H9 (cell line): Measurements from ENCODE around the gene ZSCAN18. TPM values are rescaled to one million over a fixed set of nuclear protein-coding genes. Genes with fewer than 3 reads are reported as not detected.

Experiments
- DNase-seq: peaks from one replicate; pipeline ENCODE4 v3.0.0-alpha.2; 2017
- H2AFZ ChIP-seq: one replicate; pipeline ENCODE4 v1.6.1; 2013; ENCODE audit warnings: mild to moderate bottlenecking, low read length, control low read depth, moderate library complexity
- H2AK5ac ChIP-seq: 2 replicates; pipeline ENCODE4 v1.6.1; 2013; ENCODE audit warnings: low read length, control low read depth, mixed read lengths; ENCODE audit not compliant: insufficient read length
- H2BK120ac ChIP-seq: one replicate; pipeline ENCODE4 v1.6.1; 2013; ENCODE audit warnings: low read depth, mild to moderate bottlenecking, low read length, control low read depth, inconsistent platforms; ENCODE audit not compliant: poor library complexity, severe bottlenecking
- H2BK12ac ChIP-seq: 2 replicates; pipeline ENCODE4 v1.6.1; 2013; ENCODE audit warnings: low read length, control low read depth, mixed read lengths, low read depth; ENCODE audit not compliant: insufficient read length
- H2BK15ac ChIP-seq: 2 replicates; pipeline ENCODE4 v1.6.1; 2013; ENCODE audit warnings: low read depth, low read length, control low read depth
- H2BK20ac ChIP-seq: one replicate; pipeline ENCODE4 v1.6.1; 2013; ENCODE audit warnings: low read depth, mild to moderate bottlenecking, low read length, control low read depth, inconsistent platforms; ENCODE audit not compliant: poor library complexity, severe bottlenecking
- H2BK5ac ChIP-seq: 2 replicates; pipeline ENCODE4 v1.6.1; 2013; ENCODE audit warnings: low read length, control low read depth, mixed read lengths; ENCODE audit not compliant: insufficient read length
- H3K14ac ChIP-seq: 2 replicates; pipeline ENCODE4 v1.6.1; 2013; ENCODE audit warnings: low read length, control low read depth; ENCODE audit not compliant: insufficient read depth
- H3K18ac ChIP-seq: 2 replicates; pipeline ENCODE4 v1.6.1; 2013; ENCODE audit warnings: low read depth, mild to moderate bottlenecking, mixed read lengths, low read length, control low read depth; ENCODE audit not compliant: insufficient read length
- H3K23ac ChIP-seq: 2 replicates; pipeline ENCODE4 v1.6.1; 2013; ENCODE audit warnings: low read length, control low read depth, mixed read lengths, low read depth; ENCODE audit not compliant: insufficient read length
- H3K23me2 ChIP-seq: 2 replicates; pipeline ENCODE4 v1.6.1; 2013; ENCODE audit warnings: low read depth, mild to moderate bottlenecking, mixed read lengths, low read length, control low read depth; ENCODE audit not compliant: insufficient read length, poor library complexity, severe bottlenecking
- H3K27ac ChIP-seq: 2 replicates; pipeline ENCODE4 v1.5.1; 2013; ENCODE audit warnings: low read length, control low read depth, mixed read lengths, low read depth; ENCODE audit not compliant: insufficient read length
- H3K27me3 ChIP-seq: 2 replicates; pipeline ENCODE4 v1.6.1; 2013; ENCODE audit warnings: low read length, control low read depth, inconsistent platforms; ENCODE audit not compliant: insufficient read depth
- H3K4ac ChIP-seq: 2 replicates; pipeline ENCODE4 v1.6.1; 2013; ENCODE audit warnings: low read depth, mild to moderate bottlenecking, control low read depth, inconsistent platforms, low read length, moderate library complexity
- H3K4me1 ChIP-seq: 2 replicates; pipeline ENCODE4 v1.6.1; 2013; ENCODE audit warnings: low read length, control low read depth, inconsistent platforms; ENCODE audit not compliant: insufficient read depth
- H3K4me2 ChIP-seq: 2 replicates; pipeline ENCODE4 v1.6.1; 2013; ENCODE audit warnings: low read length, control low read depth, mixed read lengths; ENCODE audit not compliant: insufficient read length, insufficient read depth
- H3K56ac ChIP-seq: 2 replicates; pipeline ENCODE4 v1.6.1; 2013; ENCODE audit warnings: low read depth, mild to moderate bottlenecking, mixed read lengths, low read length, control low read depth; ENCODE audit not compliant: insufficient read length
- H3K79me1 ChIP-seq: 2 replicates; pipeline ENCODE4 v1.6.1; 2013; ENCODE audit warnings: low read depth, mild to moderate bottlenecking, moderate library complexity, low read length, control low read depth, inconsistent platforms; ENCODE audit not compliant: insufficient read depth, poor library complexity, severe bottlenecking
- H3K79me2 ChIP-seq: 2 replicates; pipeline ENCODE4 v1.6.1; 2013; ENCODE audit warnings: low read length, control low read depth, inconsistent platforms; ENCODE audit not compliant: insufficient read depth
- H3K9ac ChIP-seq: 2 replicates; pipeline ENCODE4 v1.6.1; 2013; ENCODE audit warnings: low read length, control low read depth, mixed read lengths; ENCODE audit not compliant: insufficient read length; ENCODE audit errors: extremely low read depth
- H3K9me3 ChIP-seq: one replicate; pipeline ENCODE4 v1.6.1; 2013; ENCODE audit warnings: low read depth, low read length, inconsistent platforms; ENCODE audit not compliant: control insufficient read depth
- H3T11ph ChIP-seq: one replicate; pipeline ENCODE4 v1.6.1; 2013; ENCODE audit warnings: mild to moderate bottlenecking, low read length, control low read depth, inconsistent platforms
- H4K20me1 ChIP-seq: one replicate; pipeline ENCODE4 v1.6.1; 2013; ENCODE audit not compliant: control insufficient read depth, insufficient read length, insufficient read depth
- H4K5ac ChIP-seq: 2 replicates; pipeline ENCODE4 v1.6.1; 2013; ENCODE audit warnings: low read depth, mild to moderate bottlenecking, mixed read lengths, low read length, control low read depth; ENCODE audit not compliant: insufficient read length
- H4K8ac ChIP-seq: replicated peaks from 2 replicates; pipeline ENCODE4 v1.6.1; 2013; ENCODE audit warnings: low read length, control low read depth, mixed read lengths, low read depth; ENCODE audit not compliant: insufficient read length
- H4K91ac ChIP-seq: 2 replicates; pipeline ENCODE4 v1.6.1; 2013; ENCODE audit warnings: low read depth, mild to moderate bottlenecking, moderate library complexity, mixed read lengths, low read length, control low read depth; ENCODE audit not compliant: insufficient read length
- H3K27ac Mint-ChIP-seq, 3 experiments: 2 replicates in 2 of 3; 3 replicates in 1 of 3; pipeline ENCODE4 v1.8.0; 2020 to 2021; ENCODE audit warnings: mixed read lengths in 3 of 3, mild to moderate bottlenecking in 1 of 3, moderate library complexity in 1 of 3
- H3K27me3 Mint-ChIP-seq: 2 replicates; pipeline ENCODE4 v1.8.0; 2021; ENCODE audit warnings: low read depth, mild to moderate bottlenecking, moderate library complexity, mixed read lengths
- H3K36me3 Mint-ChIP-seq, 3 experiments: 2 replicates in 2 of 3; 3 replicates in 1 of 3; pipeline ENCODE4 v1.8.0; 2020 to 2021; ENCODE audit warnings: low read depth in 3 of 3, mixed read lengths in 3 of 3; ENCODE audit not compliant: insufficient read depth in 1 of 3
- H3K4me1 Mint-ChIP-seq, 2 experiments: 2 replicates each; pipeline ENCODE4 v1.8.0; 2020; ENCODE audit warnings: mixed read lengths in 2 of 2
- H3K4me3 Mint-ChIP-seq, 2 experiments: 2 replicates in 1 of 2; 3 replicates in 1 of 2; pipeline ENCODE4 v1.8.0; 2020 to 2021; ENCODE audit warnings: mild to moderate bottlenecking in 2 of 2, mixed read lengths in 2 of 2, moderate library complexity in 1 of 2
- H3K9me3 Mint-ChIP-seq, 2 experiments: 2 replicates in 1 of 2; 3 replicates in 1 of 2; pipeline ENCODE4 v1.8.0; 2020; ENCODE audit warnings: mild to moderate bottlenecking in 2 of 2, mixed read lengths in 2 of 2, moderate library complexity in 1 of 2
- CTCF ChIP-seq: fragments of 200-600 bp; sonication (generic); conservative IDR thresholded peaks from 3 replicates; pipeline ENCODE4 v1.8.0; 2021; ENCODE audit warnings: antibody characterized with exemption, mild to moderate bottlenecking
- WGBS: extraction: QIAGEN DNeasy Blood & Tissue Kit; methylation state at CpG from one replicate; pipeline ENCODE4 v1.1.7; 2013; ENCODE audit warnings: missing lambda C conversion rate, low lambda C conversion rate, mixed read lengths; ENCODE audit not compliant: insufficient read length; ENCODE audit errors: extremely low coverage; 5-methylcytosine and 5-hydroxymethylcytosine counted together
- total RNA-seq: library from RNA; stranded (reverse); gene quantifications from 2 replicates; pipeline ENCODE4 v1.2.1, GENCODE V29; 2021

The ZSCAN18 gene
- total RNA-seq, 1 experiment from 2014 or later: 40.1 TPM

- H4K8ac ChIP-seq: no peak overlapping the region
- H2BK5ac ChIP-seq: no peak overlapping the region
- Mint-ChIP-seq H3K27me3 (peaks cover 15% of the 10 kb centered on the region), H3K36me3 (peaks cover 13 to 27% (median 19%) of the 10 kb centered on the region in 3 experiments; a peak in 6 of 7 replicates), H3K4me3 (no peak overlapping the region), H3K27ac (no peak overlapping the region), H3K9me3 (peaks cover 63 to 64% of the 10 kb centered on the region in 2 experiments), H3K4me1 (peaks cover 10 to 20% of the 10 kb centered on the region in 2 experiments)
- no peak overlapping the region for H3T11ph ChIP-seq
- H3K27me3 ChIP-seq: no peaks in the 10 kb centered on the region
- H4K5ac ChIP-seq: no peak overlapping the region
- H3K4ac ChIP-seq: no peak overlapping the region; the same call in 1 of the 2 replicates
- no peaks in the 10 kb centered on the region for H3K79me2 ChIP-seq
- H3K56ac ChIP-seq: no peak overlapping the region
- no peak overlapping the region for H3K23ac ChIP-seq
- no CpG with 5 or more reads among the region's 8 CpGs for WGBS
- H3K23me2 ChIP-seq: peaks cover 3% of the 10 kb centered on the region
- no peaks in the 10 kb centered on the region for H3K79me1 ChIP-seq
- H2BK120ac ChIP-seq: no peak overlapping the region
- no peak for DNase-seq
- no peaks in the 10 kb centered on the region for H4K20me1 ChIP-seq
- H2AK5ac ChIP-seq: no peak overlapping the region
- H3K4me1 ChIP-seq: peaks cover 4% of the 10 kb centered on the region; the same call in 1 of the 2 replicates
- H3K9ac ChIP-seq: no peak overlapping the region
- H2AFZ ChIP-seq: no peak overlapping the region
- no peak overlapping the region for H2BK15ac ChIP-seq
- no peaks in the 10 kb centered on the region for H3K9me3 ChIP-seq
- H4K91ac ChIP-seq: no peak overlapping the region
- H3K14ac ChIP-seq: no peak overlapping the region
- H3K18ac ChIP-seq: no peak overlapping the region
- H2BK12ac ChIP-seq: no peak overlapping the region
- TF ChIP-seq CTCF: no peak
- no peak overlapping the region for H3K27ac ChIP-seq
- H3K4me2 ChIP-seq: no peak overlapping the region
- H2BK20ac ChIP-seq: no peak overlapping the region
These were observed 41.2 kb downstream of the ZSCAN18 start for GRCh38 chr19:58056861-58057260.
